Stimulated activated CD4-positive, alpha-beta T cell treated with anti-CD3 and anti-CD28 coated beads, TNF-alpha, amount 100 ng/mL, for 24 hours (primary cell): ENCODE results near the gene MYBL2.
A peak's percentile ranks its signal among the peaks of the same experiment; 100 is the strongest.

ENCODE experiments used
- DNase-seq, 3 experiments: peaks; one replicate each; pipeline ENCODE4 v3.0.0-alpha.2; 2020; ENCODE audit warnings: low read depth in 3 of 3

Gene MYBL2

DNA sequence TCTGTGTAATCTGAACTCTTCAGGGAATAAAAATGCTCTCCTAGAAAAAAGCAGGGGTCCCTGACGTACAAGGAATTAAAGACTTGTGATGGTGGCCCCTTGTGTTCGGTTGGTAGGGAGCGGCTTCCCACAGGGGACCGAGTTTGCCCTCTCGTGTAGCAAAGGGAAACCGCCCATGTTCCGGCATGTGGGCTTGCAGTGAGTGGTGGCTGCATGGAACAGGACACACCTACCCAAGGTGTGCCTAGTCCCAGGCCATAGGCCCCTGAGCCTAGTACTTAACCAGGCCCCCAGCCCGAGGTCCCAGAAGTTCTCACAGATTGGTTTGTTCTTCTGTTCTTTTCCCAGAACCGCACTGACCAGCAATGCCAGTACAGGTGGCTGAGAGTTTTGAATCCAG is 15.5 kb downstream of the MYBL2 start:
- no peak for DNase-seq

DNA sequence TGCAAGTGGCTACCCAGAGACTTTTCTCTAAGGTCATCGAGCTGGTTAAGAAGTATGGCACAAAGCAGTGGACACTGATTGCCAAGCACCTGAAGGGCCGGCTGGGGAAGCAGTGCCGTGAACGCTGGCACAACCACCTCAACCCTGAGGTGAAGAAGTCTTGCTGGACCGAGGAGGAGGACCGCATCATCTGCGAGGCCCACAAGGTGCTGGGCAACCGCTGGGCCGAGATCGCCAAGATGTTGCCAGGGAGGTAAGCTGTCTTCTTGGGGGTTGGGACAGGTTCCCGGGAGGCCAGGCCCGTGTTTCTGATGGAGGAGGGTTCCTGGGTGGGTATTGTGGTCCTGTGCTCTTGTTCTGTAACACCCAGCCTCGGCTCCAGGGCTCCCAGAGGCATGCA is 19.9 kb downstream of the MYBL2 start:
- DNase-seq = no peak

DNA sequence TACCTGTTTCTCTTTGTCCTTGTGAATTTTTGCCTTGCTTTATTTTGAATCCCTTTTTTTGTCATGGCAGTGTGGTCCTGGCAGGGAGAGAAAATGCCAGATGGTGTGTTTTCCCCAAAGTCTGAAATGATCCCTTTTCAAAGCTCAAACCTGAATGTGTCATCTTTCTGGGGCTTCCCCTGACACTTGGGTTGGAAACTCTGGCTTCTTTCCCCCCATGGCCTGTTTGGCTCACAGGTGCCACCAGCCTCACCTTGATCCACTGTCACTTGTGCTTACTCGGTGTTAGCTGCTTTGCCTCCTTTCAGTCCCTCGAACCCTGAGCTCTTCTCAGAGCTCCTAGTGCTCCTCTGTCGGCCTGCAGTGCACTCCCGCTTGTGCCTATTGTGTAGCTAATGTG is 22.3 kb downstream of the MYBL2 start:
- no peak for DNase-seq

- DNase-seq = no peak
Measured at GRCh38 chr20:43690943-43691598, 24.2 kb downstream of the MYBL2 start.

DNA sequence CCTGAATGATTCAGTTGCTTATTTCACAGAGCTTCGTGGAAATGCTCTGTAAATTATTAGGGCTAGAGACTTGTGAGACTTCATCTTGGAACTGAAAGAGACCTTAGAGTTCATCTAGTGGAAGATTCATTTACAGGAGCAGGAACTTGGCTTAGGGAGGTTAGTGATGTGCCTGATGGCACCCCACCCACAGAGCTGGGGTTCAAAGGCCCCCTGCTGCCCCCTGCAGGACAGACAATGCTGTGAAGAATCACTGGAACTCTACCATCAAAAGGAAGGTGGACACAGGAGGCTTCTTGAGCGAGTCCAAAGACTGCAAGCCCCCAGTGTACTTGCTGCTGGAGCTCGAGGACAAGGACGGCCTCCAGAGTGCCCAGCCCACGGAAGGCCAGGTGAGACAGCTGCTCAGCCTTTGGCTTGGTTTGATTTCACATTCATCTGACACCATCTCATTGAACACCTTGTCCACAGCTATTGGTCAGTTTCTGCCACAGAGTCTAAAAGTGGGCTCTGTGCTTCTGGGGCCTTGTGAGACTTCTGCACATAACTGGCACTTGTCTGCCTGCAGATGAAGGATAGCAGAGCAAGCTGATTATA is 25.1 kb downstream of the MYBL2 start:
- DNase-seq = peak; percentile 23 to 64 (median 24)

GRCh38 chr20:43694763-43695162 is 27.8 kb downstream of the MYBL2 start:
- DNase-seq = no peak

- no peak for DNase-seq
Measured at GRCh38 chr20:43695571-43695970, 28.7 kb downstream of the MYBL2 start.

GRCh38 chr20:43699941-43700565 is 33.1 kb downstream of the MYBL2 start:
- DNase-seq = no peak

GRCh38 chr20:43700627-43701026 is 33.7 kb downstream of the MYBL2 start:
- no peak for DNase-seq

- DNase-seq = no peak
Measured at GRCh38 chr20:43702502-43702901, 35.6 kb downstream of the MYBL2 start.

- no peak for DNase-seq
Measured at GRCh38 chr20:43710370-43711044, 43.6 kb downstream of the MYBL2 start.

DNA sequence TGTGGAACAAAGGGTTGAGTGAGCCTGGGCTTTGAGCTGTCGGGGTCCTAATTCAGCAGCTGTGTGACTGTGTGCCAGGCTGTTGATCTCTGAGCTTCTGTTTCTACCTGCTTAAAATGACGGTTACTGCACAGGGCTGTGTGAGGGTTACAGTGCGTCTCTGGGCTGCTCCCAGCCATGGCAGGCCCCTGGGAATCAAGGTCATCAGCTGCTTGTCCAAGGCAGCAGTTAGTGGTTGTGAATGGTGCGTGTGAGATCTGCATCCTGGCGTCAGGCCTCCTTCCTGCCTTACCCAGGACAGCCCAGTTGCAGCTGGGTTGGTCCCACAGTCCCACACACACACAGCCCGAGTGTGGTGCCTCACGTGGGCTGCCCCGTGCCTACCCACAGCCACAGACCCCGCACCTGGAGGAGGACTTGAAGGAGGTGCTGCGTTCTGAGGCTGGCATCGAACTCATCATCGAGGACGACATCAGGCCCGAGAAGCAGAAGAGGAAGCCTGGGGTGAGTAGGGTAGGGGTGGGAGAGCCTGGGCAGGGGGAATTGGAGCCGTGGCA is 44.3 kb downstream of the MYBL2 start:
- DNase-seq = no peak

DNA sequence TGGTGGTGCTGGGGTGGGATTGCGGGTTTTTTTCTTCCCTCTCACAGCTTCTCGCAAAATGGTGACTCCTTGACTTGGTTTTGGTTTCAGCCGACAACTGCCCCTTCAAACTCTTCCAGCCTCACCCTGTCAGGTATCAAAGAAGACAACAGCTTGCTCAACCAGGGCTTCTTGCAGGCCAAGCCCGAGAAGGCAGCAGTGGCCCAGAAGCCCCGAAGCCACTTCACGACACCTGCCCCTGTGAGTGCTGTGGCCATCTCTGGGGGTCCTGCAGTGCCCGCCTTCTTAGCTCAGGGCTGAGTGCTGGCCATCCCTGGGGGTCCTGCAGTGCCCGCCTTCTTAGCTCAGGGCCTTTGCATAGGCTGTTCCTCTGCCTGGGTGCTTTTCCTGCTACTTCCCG is 48.1 kb downstream of the MYBL2 start:
- DNase-seq = no peak

DNA sequence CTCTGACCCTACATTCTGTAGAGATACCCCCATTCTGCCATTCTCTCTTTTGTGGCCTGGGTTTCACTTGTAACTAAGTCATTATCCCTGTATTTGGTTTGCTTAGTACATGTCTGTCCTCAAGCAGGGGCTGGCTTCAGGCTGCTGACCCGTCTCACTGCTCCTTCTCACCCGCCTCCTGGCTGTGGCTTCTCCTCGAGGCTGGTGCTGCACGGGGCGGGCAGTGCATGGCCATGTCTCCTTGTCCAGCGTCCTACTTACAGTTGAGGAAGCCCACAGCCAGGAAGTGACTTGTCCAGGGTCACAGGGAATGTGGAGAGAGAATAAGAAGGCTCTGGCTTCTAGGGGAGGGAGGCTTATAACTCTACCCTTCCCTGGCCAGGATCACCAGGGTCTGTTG is 48.6 kb downstream of the MYBL2 start:
- DNase-seq = no peak

DNA sequence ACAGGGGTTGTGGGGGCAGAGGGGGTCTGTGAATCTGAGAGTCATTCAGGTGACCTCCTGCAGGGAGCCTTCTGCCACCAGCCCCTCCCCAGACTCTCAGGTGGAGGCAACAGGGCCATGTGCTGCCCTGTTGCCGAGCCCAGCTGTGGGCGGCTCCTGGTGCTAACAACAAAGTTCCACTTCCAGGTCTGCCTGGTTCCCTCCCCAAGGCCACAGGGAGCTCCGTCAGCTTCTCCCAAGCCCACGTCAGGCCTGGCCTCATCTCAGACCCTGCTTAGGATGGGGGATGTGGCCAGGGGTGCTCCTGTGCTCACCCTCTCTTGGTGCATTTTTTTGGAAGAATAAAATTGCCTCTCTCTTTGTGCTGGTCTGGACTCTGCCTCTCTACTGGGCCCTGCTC is 49.2 kb downstream of the MYBL2 start:
- no peak for DNase-seq

DNA sequence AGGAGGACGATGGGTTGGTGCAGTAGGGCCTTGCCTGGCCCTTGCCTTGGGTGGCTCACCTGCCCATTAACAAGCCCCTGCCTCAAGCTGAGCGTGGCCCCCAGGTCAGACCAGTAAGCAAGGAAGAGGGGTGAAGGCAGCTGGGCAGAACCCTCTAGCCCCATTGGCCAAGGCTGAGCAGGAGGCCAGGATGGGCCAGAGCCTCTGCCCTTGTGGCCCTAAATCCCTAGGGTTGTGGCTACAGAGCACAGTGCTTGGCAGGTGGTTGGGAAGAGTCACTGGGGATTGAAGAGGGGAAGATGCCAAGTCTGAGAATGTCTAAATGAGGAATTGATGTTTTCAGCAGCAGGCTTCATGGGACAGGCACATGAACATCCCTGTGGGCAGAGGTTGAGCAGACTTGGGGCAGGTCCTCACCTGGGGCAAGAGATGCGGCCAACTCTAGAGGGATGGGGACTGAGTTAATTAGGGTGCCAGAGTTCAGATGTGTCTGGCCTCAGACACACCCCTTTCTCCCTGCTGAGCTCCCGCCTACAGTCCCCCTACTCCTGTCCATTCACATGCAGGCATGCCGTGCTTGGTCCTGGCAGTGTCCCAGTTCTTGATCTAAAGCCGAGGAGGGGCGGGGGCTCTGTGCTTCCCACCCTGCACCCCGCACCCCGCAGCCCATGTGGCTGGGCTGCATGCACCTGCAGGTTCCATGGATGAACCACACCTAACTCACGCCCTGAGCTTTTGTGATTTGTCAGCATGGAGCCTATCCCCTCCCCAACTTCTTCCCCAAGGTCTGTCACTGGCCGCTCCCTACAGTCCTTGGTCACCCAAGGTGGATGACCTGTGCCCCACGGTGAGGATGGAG is 50.1 kb downstream of the MYBL2 start:
- no peak for DNase-seq

DNA sequence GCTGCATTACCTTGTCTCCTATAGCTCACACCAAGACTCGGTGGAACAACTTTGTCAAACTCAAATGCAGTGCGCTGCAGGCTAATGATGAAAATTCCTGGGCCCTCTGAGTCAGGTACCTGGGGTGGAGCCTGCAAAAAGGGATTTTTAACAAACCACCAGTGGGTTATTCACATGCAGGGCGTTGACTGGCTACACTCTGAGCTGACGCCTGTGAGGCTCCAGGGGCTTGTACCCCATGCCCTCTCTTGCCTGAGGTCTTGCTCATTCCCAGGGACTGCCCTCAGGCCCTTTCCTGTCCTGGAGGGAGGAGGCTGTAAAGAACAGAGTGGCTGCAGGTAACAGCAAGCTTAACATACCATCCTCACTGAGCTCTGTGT is 50.7 kb downstream of the MYBL2 start:
- DNase-seq = no peak

DNA sequence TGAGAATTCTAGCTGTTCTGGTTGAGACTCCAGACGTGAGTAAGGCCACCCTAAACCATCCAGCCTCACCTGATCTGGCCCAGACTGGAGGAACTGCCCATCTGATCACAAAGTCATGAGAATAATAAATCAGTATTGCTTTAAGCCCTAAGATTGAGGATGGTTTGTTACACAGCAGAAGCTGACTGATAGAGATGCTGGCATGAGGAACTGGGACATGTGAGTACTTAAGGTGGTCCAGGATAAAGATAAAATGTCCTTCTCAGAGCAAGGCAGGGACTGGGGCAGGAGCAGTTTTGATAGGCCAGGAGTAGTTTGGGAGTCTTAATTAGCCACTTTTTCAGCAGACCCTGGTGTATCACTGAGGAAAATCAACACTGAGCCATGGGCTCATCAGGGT is 53.1 kb downstream of the MYBL2 start:
- no peak for DNase-seq

GRCh38 chr20:43721097-43721428 is 54.1 kb downstream of the MYBL2 start:
- no peak for DNase-seq

- peak in 1 of 3 experiments; percentile 12 for DNase-seq
Measured at GRCh38 chr20:43721429-43722152, 54.7 kb downstream of the MYBL2 start.

DNA sequence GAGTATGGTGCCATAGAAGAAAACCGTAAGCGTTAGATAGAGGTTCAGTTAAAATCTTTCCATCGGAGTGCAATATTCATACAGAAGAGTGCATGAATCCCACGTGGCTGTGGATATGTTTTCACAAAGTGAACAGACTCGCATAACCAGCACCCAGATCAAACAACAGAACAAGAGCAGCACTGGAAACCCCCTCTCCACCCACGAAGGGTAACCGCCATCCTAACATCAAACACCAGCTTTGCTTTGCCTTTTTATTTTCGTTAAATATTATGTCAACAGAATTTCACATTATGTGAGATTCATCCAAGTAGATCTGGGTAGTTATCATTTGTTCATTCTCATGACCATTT is 55.2 kb downstream of the MYBL2 start:
- peak; percentile 14 to 35 (median 34) for DNase-seq
